HCT116 (cell line): ENCODE data around the gene DDX56. TPM values are rescaled to one million over a fixed set of nuclear protein-coding genes. Genes with fewer than 3 reads are reported as not detected.

ENCODE experiments used
- ATAC-seq: fragments of 200-7000 bp; cut with Tn5 transposase; 2 replicates; pipeline ENCODE4 v1.9.1; 2020; ENCODE audit warnings: mild to moderate bottlenecking, moderate library complexity
- BruUV-seq: library from RNA; stranded (reverse); fragments of 400-500 nt; replicated peaks from 2 replicates; lab custom pipeline; 2021; lab: Mats Ljungman, UMichigan
- CTCF ChIA-PET: fragments of 300-600 bp; sonication (Branson Sonifier 250); formaldehyde crosslinking; loops from one replicate; lab custom pipeline; 2021; ENCODE audit warnings: antibody characterized with exemption; lab: Charles Lee
- POLR2A ChIA-PET: fragments of 300-600, 350-600 bp; sonication (Branson Sonifier 250); formaldehyde crosslinking; loops from one replicate; lab custom pipeline; 2021; ENCODE audit warnings: antibody characterized with exemption; lab: Charles Lee
- RAD21 ChIA-PET, 2 experiments: fragments of 300-600 bp; sonication (Branson Sonifier 250); formaldehyde crosslinking; loops; one replicate each; lab custom pipeline; 2023; ENCODE audit warnings: low total read pairs in 2 of 2; ENCODE audit not compliant: uncharacterized antibody in 2 of 2, unreplicated experiment in 2 of 2, low non-redundant PET in 1 of 2; lab: Charles Lee
- DNase-seq: peaks from one replicate; pipeline ENCODE4 v3.0.0-alpha.2; 2010; ENCODE audit warnings: low read depth, low spot score
- H2AFZ ChIP-seq: fragments of 200-600 bp; shearing (Covaris generic), sonication (generic); 2 replicates; pipeline ENCODE4 v1.6.1; 2017; ENCODE audit warnings: low read depth, mixed run types, mixed read lengths, antibody characterized with exemption, low read length; ENCODE audit not compliant: poor library complexity, severe bottlenecking
- H3K27ac ChIP-seq: 2 replicates; pipeline ENCODE4 v1.5.1; 2012; ENCODE audit warnings: low read depth, low read length
- H3K27me3 ChIP-seq: fragments of 200-600 bp; sonication (generic); 2 replicates; pipeline ENCODE4 v1.6.1; 2016; ENCODE audit warnings: mixed run types, low read length, mixed read lengths; ENCODE audit not compliant: insufficient read depth
- H3K36me3 ChIP-seq, 2 experiments: fragments of 200-500 bp in 1 of 2; fragments of 200-600 bp in 1 of 2; sonication (Bioruptor generic) in 1 of 2; sonication (generic) in 1 of 2; 2 replicates each; pipeline versions ENCODE4 v1.5.1 to v1.6.1; 2014 to 2016; ENCODE audit warnings: low read length in 2 of 2, inconsistent platforms in 1 of 2, mixed read lengths in 1 of 2, mixed run types in 1 of 2; ENCODE audit not compliant: insufficient read depth in 2 of 2, control insufficient read depth in 1 of 2
- H3K4me1 ChIP-seq, 2 experiments: fragments of 200-600 bp in 1 of 2; sonication (generic) in 1 of 2; 2 replicates each; pipeline versions ENCODE4 v1.5.1 to v1.6.1; 2012 to 2017; ENCODE audit warnings: low read length in 2 of 2, inconsistent platforms in 1 of 2, mild to moderate bottlenecking in 1 of 2, mixed read lengths in 1 of 2, mixed run types in 1 of 2, moderate library complexity in 1 of 2; ENCODE audit not compliant: insufficient read depth in 2 of 2, control insufficient read depth in 1 of 2
- H3K4me2 ChIP-seq: fragments of 200-600 bp; sonication (generic); 2 replicates; pipeline ENCODE4 v1.6.1; 2017; ENCODE audit warnings: mixed run types, low read length, mixed read lengths
- H3K4me3 ChIP-seq, 2 experiments: fragments of 200-600 bp in 1 of 2; sonication (generic) in 1 of 2; replicated peaks in 1 of 2; 2 replicates each; pipeline ENCODE4 v1.5.1; 2011 to 2016; ENCODE audit warnings: low read length in 2 of 2, control low read depth in 1 of 2, low read depth in 1 of 2, mild to moderate bottlenecking in 1 of 2, mixed read lengths in 1 of 2, mixed run types in 1 of 2
- H3K79me2 ChIP-seq: fragments of 200-600 bp; sonication (generic); 2 replicates; pipeline ENCODE4 v1.6.1; 2017; ENCODE audit warnings: mild to moderate bottlenecking, mixed run types, low read length, moderate library complexity, mixed read lengths; ENCODE audit not compliant: insufficient read depth
- H3K9ac ChIP-seq: fragments of 200-600 bp; sonication (generic); 2 replicates; pipeline ENCODE4 v1.6.1; 2016; ENCODE audit warnings: low read length, mixed read lengths
- H3K9me2 ChIP-seq: fragments of 200-600 bp; sonication (generic), shearing (Covaris generic); 2 replicates; pipeline ENCODE4 v1.6.1; 2017; ENCODE audit warnings: mixed run types, mild to moderate bottlenecking, moderate library complexity; ENCODE audit not compliant: insufficient read depth
- H3K9me3 ChIP-seq, 2 experiments: fragments of 200-500 bp in 1 of 2; fragments of 200-600 bp in 1 of 2; sonication (Bioruptor generic) in 1 of 2; sonication (generic) in 1 of 2; 2 replicates each; pipeline ENCODE4 v1.6.1; 2014 to 2017; ENCODE audit warnings: low read length in 2 of 2, mixed read lengths in 2 of 2, inconsistent platforms in 1 of 2, low read depth in 1 of 2, mild to moderate bottlenecking in 1 of 2, mixed run types in 1 of 2, moderate library complexity in 1 of 2; ENCODE audit not compliant: control insufficient read depth in 1 of 2, insufficient read depth in 1 of 2
- H4K20me1 ChIP-seq: fragments of 200-600 bp; sonication (generic), shearing (Covaris generic); 2 replicates; pipeline ENCODE4 v1.6.1; 2017; ENCODE audit warnings: mixed run types, mild to moderate bottlenecking, moderate library complexity; ENCODE audit not compliant: insufficient read depth
- CEBPB ChIP-seq: IDR thresholded peaks from 2 replicates; pipeline ENCODE4 v1.6.1; 2012; ENCODE audit warnings: low read depth
- EGR1 ChIP-seq: IDR thresholded peaks from 2 replicates; pipeline ENCODE4 v1.6.1; 2012; ENCODE audit warnings: low read depth
- FOSL1 ChIP-seq: IDR thresholded peaks from 2 replicates; pipeline ENCODE4 v1.6.1; 2012; ENCODE audit warnings: low read depth
- JUND ChIP-seq: IDR thresholded peaks from 2 replicates; pipeline ENCODE4 v1.6.1; 2012
- RAD21 ChIP-seq: IDR thresholded peaks from 2 replicates; pipeline ENCODE4 v1.6.1; 2012; ENCODE audit warnings: low read depth, mild to moderate bottlenecking
- SIN3A ChIP-seq: IDR thresholded peaks from 2 replicates; pipeline ENCODE4 v1.6.1; 2012; ENCODE audit warnings: low read depth
- SP1 ChIP-seq: IDR thresholded peaks from 2 replicates; pipeline ENCODE4 v1.6.1; 2012; ENCODE audit warnings: low read depth
- SRF ChIP-seq: IDR thresholded peaks from 2 replicates; pipeline ENCODE4 v1.6.1; 2012; ENCODE audit warnings: low read depth
- ZFX ChIP-seq: fragments of 450-650 bp; IDR thresholded peaks from 2 replicates; pipeline ENCODE4 v1.6.1; 2017
- intact Hi-C: fragments of 100-400 bp; cut with micrococcal nuclease; formaldehyde crosslinking; loops from 2 replicates; pipeline ENCODE4 v1.10.0; 2022
- total RNA-seq: library from RNA; stranded (reverse); gene quantifications from one replicate; pipeline ENCODE4 v1.2.1, GENCODE V29; 2021; ENCODE audit not compliant: unreplicated experiment
- TF ChIP-seq, protein P1 (sequence below): IDR thresholded peaks from 2 replicates; pipeline ENCODE4 v1.6.1; 2012; ENCODE audit warnings: low read depth
- TF ChIP-seq, protein P2 (sequence below), 3 experiments: fragments of 200-600 bp in 1 of 3; sonication (generic) in 1 of 3; IDR thresholded peaks in 2 of 3; conservative IDR thresholded peaks in 1 of 3; 2 replicates each; pipeline ENCODE4 v1.5.1; 2012 to 2017; ENCODE audit warnings: low read depth in 2 of 3, low read length in 2 of 3, antibody characterized with exemption in 1 of 3, borderline replicate concordance in 1 of 3, control low read depth in 1 of 3, mild to moderate bottlenecking in 1 of 3, mixed read lengths in 1 of 3, mixed run types in 1 of 3, moderate library complexity in 1 of 3; ENCODE audit not compliant: insufficient read depth in 1 of 3
- TF ChIP-seq, protein P3 (sequence below): IDR thresholded peaks from 2 replicates; pipeline ENCODE4 v1.6.1; 2011; ENCODE audit warnings: mild to moderate bottlenecking, low read length, moderate library complexity; ENCODE audit not compliant: insufficient replicate concordance; ENCODE audit errors: extremely low read depth
- TF ChIP-seq, protein P4 (sequence below): IDR thresholded peaks from 2 replicates; pipeline ENCODE4 v1.6.1; 2012

The DDX56 gene
- total RNA-seq, 1 experiment from 2014 or later: 119 TPM

DNA sequence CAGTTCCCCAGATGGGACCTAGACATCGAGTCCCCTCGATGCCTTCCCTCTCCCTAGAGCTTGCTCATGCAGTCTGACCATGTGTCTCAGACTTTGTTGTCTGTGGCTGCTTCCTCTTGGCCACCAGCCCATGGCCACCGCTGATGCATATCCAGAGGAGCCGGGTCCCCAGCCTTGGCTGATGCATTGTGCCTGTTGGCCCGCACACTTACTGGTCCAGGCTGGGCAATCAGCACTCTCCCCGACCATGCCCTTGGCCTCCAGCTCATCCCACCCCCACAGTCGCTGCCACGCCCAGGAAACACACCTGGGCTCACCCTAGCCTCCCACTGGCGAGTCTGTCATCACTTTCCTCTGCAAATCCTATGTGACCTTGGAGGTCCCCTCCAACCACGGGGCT is 42.7 kb downstream of the DDX56 start:
- Histone ChIP-seq H3K27me3 (no peaks in the 10 kb centered on the region), H3K27ac (no peak overlapping the region; the same call in 1 of the 2 replicates), H3K9me2 (no peaks in the 10 kb centered on the region), H3K4me1 (peaks cover 0 to 12% of the 10 kb centered on the region in 2 experiments; a peak in 2 of 4 replicates), H2AFZ (no peak overlapping the region), H3K36me3 (no peaks in the 10 kb centered on the region), H3K9me3 (no peaks in the 10 kb centered on the region), H3K4me3 (no peak overlapping the region), H4K20me1 (no peaks in the 10 kb centered on the region), H3K4me2 (peak overlapping the region; percentile 45), H3K79me2 (no peaks in the 10 kb centered on the region), H3K9ac (no peak overlapping the region)
- BruUV-seq: no TSS peak
- RAD21 ChIA-PET: no interaction called here
- POLR2A ChIA-PET: no interaction called here
- intact Hi-C loops: no loop called here
- DNase-seq: no peak
- TF ChIP-seq ZFX: no peak
- no peak for TF ChIP-seq CEBPB
- TF ChIP-seq EGR1: no peak
- TF ChIP-seq JUND: no peak
- no peak for TF ChIP-seq SP1
- no peak for ATAC-seq
- CTCF ChIA-PET: no interaction called here

DNA sequence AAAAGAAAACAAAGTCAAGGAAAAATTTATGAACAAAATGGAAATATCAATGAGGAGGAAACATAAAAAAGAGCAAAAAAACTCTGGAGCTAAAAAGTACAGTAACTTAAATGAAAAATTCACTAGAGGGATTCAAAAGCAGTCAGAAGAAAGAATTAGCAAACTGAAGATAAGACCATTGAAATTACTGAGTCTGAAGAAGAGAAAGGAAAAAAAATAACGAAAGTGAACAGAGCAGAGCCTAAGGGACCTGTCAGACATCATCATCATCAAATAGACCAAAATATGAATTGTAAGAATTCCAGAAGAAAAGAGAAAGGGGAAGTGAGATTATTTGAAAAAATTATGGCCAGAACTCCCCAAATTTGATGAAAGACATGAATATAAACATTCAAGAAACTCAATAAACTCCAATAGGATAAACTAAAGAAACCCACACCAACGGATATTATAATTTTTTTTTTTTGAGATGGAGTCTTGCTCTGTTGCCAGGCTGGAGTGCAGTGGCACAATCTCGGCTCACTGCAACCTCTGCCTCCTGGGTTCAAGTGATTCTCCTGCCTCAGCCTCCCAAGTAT is 48.8 kb downstream of the DDX56 start:
- DNase-seq: no peak
- no peak for TF ChIP-seq SRF
- TF ChIP-seq SIN3A: no peak
- TF ChIP-seq FOSL1: no peak
- no peak for TF ChIP-seq EGR1
- TF ChIP-seq RAD21: no peak
- TF ChIP-seq, protein P1, sequence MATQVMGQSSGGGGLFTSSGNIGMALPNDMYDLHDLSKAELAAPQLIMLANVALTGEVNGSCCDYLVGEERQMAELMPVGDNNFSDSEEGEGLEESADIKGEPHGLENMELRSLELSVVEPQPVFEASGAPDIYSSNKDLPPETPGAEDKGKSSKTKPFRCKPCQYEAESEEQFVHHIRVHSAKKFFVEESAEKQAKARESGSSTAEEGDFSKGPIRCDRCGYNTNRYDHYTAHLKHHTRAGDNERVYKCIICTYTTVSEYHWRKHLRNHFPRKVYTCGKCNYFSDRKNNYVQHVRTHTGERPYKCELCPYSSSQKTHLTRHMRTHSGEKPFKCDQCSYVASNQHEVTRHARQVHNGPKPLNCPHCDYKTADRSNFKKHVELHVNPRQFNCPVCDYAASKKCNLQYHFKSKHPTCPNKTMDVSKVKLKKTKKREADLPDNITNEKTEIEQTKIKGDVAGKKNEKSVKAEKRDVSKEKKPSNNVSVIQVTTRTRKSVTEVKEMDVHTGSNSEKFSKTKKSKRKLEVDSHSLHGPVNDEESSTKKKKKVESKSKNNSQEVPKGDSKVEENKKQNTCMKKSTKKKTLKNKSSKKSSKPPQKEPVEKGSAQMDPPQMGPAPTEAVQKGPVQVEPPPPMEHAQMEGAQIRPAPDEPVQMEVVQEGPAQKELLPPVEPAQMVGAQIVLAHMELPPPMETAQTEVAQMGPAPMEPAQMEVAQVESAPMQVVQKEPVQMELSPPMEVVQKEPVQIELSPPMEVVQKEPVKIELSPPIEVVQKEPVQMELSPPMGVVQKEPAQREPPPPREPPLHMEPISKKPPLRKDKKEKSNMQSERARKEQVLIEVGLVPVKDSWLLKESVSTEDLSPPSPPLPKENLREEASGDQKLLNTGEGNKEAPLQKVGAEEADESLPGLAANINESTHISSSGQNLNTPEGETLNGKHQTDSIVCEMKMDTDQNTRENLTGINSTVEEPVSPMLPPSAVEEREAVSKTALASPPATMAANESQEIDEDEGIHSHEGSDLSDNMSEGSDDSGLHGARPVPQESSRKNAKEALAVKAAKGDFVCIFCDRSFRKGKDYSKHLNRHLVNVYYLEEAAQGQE: no peak
- no peak for TF ChIP-seq JUND
- TF ChIP-seq, protein P2, sequence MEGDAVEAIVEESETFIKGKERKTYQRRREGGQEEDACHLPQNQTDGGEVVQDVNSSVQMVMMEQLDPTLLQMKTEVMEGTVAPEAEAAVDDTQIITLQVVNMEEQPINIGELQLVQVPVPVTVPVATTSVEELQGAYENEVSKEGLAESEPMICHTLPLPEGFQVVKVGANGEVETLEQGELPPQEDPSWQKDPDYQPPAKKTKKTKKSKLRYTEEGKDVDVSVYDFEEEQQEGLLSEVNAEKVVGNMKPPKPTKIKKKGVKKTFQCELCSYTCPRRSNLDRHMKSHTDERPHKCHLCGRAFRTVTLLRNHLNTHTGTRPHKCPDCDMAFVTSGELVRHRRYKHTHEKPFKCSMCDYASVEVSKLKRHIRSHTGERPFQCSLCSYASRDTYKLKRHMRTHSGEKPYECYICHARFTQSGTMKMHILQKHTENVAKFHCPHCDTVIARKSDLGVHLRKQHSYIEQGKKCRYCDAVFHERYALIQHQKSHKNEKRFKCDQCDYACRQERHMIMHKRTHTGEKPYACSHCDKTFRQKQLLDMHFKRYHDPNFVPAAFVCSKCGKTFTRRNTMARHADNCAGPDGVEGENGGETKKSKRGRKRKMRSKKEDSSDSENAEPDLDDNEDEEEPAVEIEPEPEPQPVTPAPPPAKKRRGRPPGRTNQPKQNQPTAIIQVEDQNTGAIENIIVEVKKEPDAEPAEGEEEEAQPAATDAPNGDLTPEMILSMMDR (IDR thresholded peaks at IDR 0.05 in 2 of 3, conservative IDR thresholded peaks at IDR 0.05 in 1 of 3; ENCODE audit: borderline replicate concordance in 1 of 3, insufficient read depth in 1 of 3, low read depth in 2 of 3, low read length in 2 of 3): no peak
- TF ChIP-seq SP1: no peak
- TF ChIP-seq, protein P3, sequence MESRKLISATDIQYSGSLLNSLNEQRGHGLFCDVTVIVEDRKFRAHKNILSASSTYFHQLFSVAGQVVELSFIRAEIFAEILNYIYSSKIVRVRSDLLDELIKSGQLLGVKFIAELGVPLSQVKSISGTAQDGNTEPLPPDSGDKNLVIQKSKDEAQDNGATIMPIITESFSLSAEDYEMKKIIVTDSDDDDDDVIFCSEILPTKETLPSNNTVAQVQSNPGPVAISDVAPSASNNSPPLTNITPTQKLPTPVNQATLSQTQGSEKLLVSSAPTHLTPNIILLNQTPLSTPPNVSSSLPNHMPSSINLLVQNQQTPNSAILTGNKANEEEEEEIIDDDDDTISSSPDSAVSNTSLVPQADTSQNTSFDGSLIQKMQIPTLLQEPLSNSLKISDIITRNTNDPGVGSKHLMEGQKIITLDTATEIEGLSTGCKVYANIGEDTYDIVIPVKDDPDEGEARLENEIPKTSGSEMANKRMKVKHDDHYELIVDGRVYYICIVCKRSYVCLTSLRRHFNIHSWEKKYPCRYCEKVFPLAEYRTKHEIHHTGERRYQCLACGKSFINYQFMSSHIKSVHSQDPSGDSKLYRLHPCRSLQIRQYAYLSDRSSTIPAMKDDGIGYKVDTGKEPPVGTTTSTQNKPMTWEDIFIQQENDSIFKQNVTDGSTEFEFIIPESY: no peak
- TF ChIP-seq, protein P4, sequence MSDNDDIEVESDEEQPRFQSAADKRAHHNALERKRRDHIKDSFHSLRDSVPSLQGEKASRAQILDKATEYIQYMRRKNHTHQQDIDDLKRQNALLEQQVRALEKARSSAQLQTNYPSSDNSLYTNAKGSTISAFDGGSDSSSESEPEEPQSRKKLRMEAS: no peak
- no peak for TF ChIP-seq CEBPB

More for the DNA sequence above, 48.8 kb downstream of the DDX56 start:
- ATAC-seq: no peak
- ChIA-PET CTCF (interaction anchor here (4.7 kb wide), 1 partner anchor 10 kb away, joined by 14 read pairs; no protein-coding TSS in a partner anchor), RAD21 (no interaction called here), POLR2A (no interaction called here)
- intact Hi-C loops: no loop called here
- Histone ChIP-seq H3K9me2 (no peaks in the 10 kb centered on the region), H3K27ac (no peak overlapping the region), H3K9ac (no peak overlapping the region), H3K27me3 (no peaks in the 10 kb centered on the region), H3K4me2 (no peak overlapping the region), H4K20me1 (no peaks in the 10 kb centered on the region), H3K36me3 (no peaks in the 10 kb centered on the region), H3K9me3 (no peaks in the 10 kb centered on the region), H3K79me2 (no peaks in the 10 kb centered on the region), H3K4me1 (no peaks in the 10 kb centered on the region), H3K4me3 (no peak overlapping the region), H2AFZ (no peak overlapping the region)
- no TSS peak for BruUV-seq
